Hepatocyte (in vitro differentiated cells): ENCODE results near the gene KIF2B.

ENCODE experiments used
- EZH2 ChIP-seq: fragments of 200-600 bp; sonication (generic); IDR thresholded peaks from 2 replicates; pipeline ENCODE4 v1.6.1; 2016; ENCODE audit warnings: antibody characterized with exemption, mild to moderate bottlenecking, borderline replicate concordance
- EZH2phosphoT487 ChIP-seq: fragments of 200-600 bp; sonication (generic); IDR thresholded peaks from one replicate; pipeline ENCODE4 v1.6.1; 2018; ENCODE audit warnings: antibody characterized with exemption, mild to moderate bottlenecking, low read depth, moderate library complexity; ENCODE audit not compliant: unreplicated experiment, severe bottlenecking
- TF ChIP-seq, protein P1 (sequence below): fragments of 200-600 bp; sonication (generic); IDR thresholded peaks from 2 replicates; pipeline ENCODE4 v1.5.1; 2016; ENCODE audit warnings: antibody characterized with exemption, mild to moderate bottlenecking; ENCODE audit not compliant: poor library complexity

DNA sequence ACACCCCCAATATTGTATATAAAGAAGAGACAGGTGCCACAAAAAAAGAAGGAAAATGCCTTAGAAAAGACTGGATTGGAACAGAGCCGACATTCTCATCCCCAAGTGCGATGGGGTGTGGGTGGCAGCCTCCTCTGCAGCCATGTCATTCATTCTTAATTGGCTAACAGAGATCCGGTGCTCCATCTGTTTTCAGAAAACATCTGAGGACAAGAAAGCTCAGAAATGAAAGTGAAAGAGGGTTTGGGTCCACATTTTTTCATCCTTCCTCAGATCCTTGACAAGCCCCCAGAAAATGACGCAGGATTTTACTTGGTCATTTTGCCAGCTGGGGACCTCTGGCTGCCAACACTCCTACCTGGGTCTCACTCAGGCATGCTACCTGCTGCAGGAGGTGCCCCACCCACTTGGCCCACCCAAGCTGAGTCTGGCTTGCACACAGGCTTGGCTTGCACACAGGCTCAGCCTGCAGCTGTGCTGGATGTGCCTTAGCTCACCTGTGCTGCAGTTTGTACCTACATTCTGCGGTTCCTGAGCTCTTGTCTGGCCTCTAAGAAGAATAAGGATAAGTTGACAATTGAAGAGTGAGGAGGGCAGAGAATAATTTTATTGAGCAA is 21.9 kb downstream of the KIF2B start:
- TF ChIP-seq, protein P1, sequence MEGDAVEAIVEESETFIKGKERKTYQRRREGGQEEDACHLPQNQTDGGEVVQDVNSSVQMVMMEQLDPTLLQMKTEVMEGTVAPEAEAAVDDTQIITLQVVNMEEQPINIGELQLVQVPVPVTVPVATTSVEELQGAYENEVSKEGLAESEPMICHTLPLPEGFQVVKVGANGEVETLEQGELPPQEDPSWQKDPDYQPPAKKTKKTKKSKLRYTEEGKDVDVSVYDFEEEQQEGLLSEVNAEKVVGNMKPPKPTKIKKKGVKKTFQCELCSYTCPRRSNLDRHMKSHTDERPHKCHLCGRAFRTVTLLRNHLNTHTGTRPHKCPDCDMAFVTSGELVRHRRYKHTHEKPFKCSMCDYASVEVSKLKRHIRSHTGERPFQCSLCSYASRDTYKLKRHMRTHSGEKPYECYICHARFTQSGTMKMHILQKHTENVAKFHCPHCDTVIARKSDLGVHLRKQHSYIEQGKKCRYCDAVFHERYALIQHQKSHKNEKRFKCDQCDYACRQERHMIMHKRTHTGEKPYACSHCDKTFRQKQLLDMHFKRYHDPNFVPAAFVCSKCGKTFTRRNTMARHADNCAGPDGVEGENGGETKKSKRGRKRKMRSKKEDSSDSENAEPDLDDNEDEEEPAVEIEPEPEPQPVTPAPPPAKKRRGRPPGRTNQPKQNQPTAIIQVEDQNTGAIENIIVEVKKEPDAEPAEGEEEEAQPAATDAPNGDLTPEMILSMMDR: no peak
- TF ChIP-seq EZH2 (no peak), EZH2phosphoT487 (no peak)
